ENCODE results near the gene GDPD4. TPM values are rescaled to one million over a fixed set of nuclear protein-coding genes. Genes with fewer than 3 reads are reported as not detected.

Gene GDPD4
- total and polyA plus RNA-seq, 9 of the 15 experiments (the other 6 are each of a cell fraction or from before 2014, with no cell fraction given), result 0.40 TPM; not detected in 8

GRCh38 chr11:77223797-77224196 is 77.7 kb downstream of the GDPD4 start (continued):
- TF ChIP-seq ZMIZ1 (IDR thresholded peaks at IDR 0.05; ENCODE audit: low read depth in 2 of 2, low read length in 2 of 2) (no peak), EWSR1 (IDR thresholded peaks at IDR 0.05; ENCODE audit: borderline replicate concordance, low read depth, partially characterized antibody) (no peak), NFYB (IDR thresholded peaks at IDR 0.05; ENCODE audit: extremely low read depth, insufficient read length) (no peak), XRCC3 (IDR thresholded peaks at IDR 0.05) (no peak), ZNF551 (CRISPR knock-in tag; IDR thresholded peaks at IDR 0.05) (no peak), POLR2AphosphoS5 (IDR thresholded peaks at IDR 0.05; ENCODE audit: control insufficient read depth, insufficient read depth, low read depth, low read length) (no peak), U2AF1 (optimal IDR thresholded peaks at IDR 0.05; ENCODE audit: low read depth, low read length) (no peak), BRF2 (IDR thresholded peaks at IDR 0.05; ENCODE audit: borderline replicate concordance, insufficient read depth, insufficient read length) (no peak), MNT (conservative IDR thresholded peaks at IDR 0.05) (no peak), GTF2A2 (tag; IDR thresholded peaks at IDR 0.05) (no peak)
